HUDEP-2 (cell line): ENCODE measurements around the gene SPANXC.
"Not testable (repeated sequence)": the region's sequence is repeated elsewhere in the genome, so short reads cannot be mapped to it uniquely, and the experiment has no call there.

Source experiments
- DNase-seq, 76 experiments: peaks; one replicate each; lab custom pipeline; 2025; ENCODE audit not compliant: unreplicated experiment in 76 of 76; lab: John Stamatoyannopoulos, UW

SPANXC gene, protein sequence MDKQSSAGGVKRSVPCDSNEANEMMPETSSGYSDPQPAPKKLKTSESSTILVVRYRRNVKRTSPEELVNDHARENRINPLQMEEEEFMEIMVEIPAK

GRCh38 chrX:141242417-141242816 is at the start of gene SPANXC:
TSS of gene SPANXC (minus strand) at chrX:141242517. CDS start at chrX:141242457, 60 bp downstream.
- DNase-seq, result not testable (repeated sequence)

- no peak for DNase-seq
These were observed 37.2 kb upstream of the SPANXC start for GRCh38 chrX:141279476-141279875.

- DNase-seq, result no peak
These were observed 36.0 kb upstream of the SPANXC start for GRCh38 chrX:141278306-141278705.

DNA sequence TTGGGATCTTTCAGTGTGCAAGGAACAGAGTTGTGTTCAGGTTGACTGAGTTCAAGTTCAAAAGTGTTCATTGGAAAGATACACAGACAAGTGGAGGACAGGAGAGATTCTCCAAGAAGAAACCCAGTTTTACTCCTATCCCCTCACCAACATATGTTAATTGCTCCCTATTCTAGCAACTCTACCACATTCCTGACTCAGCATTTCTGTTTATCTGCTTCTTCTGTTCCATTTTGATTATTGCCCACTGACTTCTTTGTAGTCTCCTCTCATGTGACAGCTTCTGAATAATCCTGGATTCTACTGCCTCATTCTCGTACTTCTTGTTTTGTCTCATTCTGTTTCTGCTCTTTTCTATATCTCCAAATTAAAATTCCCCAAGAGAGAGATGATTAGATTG is 15.8 kb upstream of the SPANXC start:
- DNase-seq, result no peak

DNA sequence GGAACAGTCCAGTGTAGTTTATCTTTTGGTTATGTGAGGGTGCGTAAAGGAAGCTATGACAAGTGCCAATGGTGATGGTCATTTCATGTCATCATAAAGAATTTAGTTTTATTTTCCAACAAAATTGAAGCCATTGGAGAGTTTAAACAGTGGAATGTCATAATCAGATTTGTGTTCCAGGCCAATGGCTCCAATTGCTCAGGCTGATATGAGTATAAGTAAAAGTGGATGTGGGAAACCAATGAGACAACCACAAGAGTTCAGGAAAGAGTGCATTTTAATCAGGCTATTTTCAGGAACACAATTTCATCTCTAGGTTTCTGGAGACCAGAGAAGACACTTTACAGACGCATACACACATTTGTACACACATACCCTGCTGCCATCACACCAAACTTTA is 20.7 kb downstream of the SPANXC start:
- no peak for DNase-seq

DNA sequence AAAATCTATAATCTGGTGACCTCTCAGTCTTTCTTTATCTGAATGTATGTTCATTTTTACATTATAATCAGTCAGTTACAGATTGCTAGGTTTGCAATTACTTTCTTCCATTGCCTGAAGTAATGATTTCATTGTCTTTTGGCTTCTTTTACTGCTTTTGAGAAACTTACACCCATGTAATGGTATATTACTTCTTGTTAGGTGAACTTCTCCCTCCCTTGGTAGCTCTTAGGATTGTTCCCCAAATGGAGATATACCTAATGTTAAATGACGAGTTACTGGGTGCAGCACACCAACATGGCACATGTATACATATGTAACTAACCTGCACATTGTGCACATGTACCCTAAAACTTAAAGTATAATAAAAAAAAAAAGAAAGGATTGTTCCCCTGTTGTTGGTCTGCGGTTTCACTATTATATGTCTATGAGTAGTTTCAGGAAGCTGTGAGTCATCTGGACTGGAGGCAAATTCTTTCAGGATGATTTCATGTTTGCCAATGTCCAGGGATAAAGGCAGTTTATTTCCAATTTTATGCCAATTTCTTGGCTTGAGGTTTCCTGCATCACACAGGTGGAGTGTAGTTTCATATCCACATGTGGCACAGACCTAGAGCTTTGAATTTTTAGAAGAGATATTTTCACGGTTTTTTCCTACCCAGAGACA is 21.8 kb downstream of the SPANXC start:
- DNase-seq, result no peak

DNA sequence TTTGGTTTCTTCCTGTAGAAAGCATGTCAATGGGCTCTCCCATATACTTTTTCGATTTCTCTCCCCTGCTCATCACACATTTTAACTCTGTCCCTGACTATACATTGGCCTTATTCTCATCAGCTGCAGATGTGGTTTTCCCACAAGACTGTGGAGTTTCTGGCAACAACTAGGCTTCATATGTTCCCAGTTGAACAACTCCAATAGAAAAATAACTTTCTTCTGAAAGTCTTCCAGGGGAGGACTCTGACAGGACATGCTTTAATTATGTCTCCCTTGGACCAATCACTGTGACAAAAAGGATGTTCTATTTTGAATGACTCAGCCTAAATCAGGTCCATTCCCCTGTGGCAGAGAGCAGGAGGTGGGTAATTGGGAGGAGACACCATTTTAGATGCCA is 28.1 kb downstream of the SPANXC start:
- no peak for DNase-seq

DNA sequence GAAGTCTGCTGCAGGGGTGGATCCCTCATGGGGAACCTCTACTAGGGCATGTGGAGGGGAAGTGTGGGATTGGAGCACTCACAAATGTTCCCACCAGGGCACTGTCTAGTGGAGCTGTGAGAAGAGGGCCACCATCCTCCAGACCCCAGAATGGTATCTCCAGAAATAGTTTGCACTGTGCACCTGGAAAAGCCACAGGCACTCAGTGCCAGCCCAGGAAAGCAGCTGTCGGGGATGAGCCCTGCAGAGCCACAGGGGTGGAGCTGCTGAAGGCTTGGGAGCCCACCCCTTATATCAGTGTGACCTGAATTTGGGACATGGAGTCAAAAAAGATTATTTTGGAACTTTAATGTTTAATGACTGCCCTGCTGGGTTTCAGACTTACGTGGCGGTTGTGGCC is 40.4 kb downstream of the SPANXC start:
- no peak for DNase-seq
